ENCODE measurements around the gene CALML4.

- TF ChIP-seq POLR2A (IDR thresholded peaks at IDR 0.05) (no peak), CTCF (IDR thresholded peaks at IDR 0.05) (no peak), POLR2AphosphoS5 (IDR thresholded peaks at IDR 0.05) (no peak)
These were observed 28.9 kb upstream of the CALML4 start for GRCh38 chr15:68234060-68234459.

Measured in prostate gland (tissue), 2 donors.